ENCODE measurements around the gene CORO6.
A peak's percentile ranks its signal among the peaks of the same experiment; 100 is the strongest.

Gene CORO6

GRCh38 chr17:29640413-29640812 lies 17.7 kb upstream of the CORO6 start:
- H3K27me3 ChIP-seq (ENCODE audit: control insufficient read depth in 1 of 2, insufficient read depth in 2 of 2, low read length in 2 of 2), result no peaks in the 10 kb centered on the region
- H3K36me3 ChIP-seq (ENCODE audit: control insufficient read depth in 1 of 2, insufficient read depth in 2 of 2, low read length in 2 of 2), result peaks cover 16 to 23% of the 10 kb centered on the region in 2 donors
- no peak overlapping the region for H3K27ac ChIP-seq (ENCODE audit: low read depth, low read length)
- H3K4me3 ChIP-seq (ENCODE audit: low read depth in 1 of 2, low read length in 2 of 2), result no peak overlapping the region
- no peaks in the 10 kb centered on the region for H3K9me3 ChIP-seq (ENCODE audit: control insufficient read depth in 1 of 2, low read length in 2 of 2)
- H3K4me1 ChIP-seq (ENCODE audit: control insufficient read depth in 1 of 2, insufficient read depth in 2 of 2, low read length in 2 of 2), result peaks cover 14 to 22% of the 10 kb centered on the region in 2 donors
- H3K9ac ChIP-seq (ENCODE audit: low read depth in 1 of 2, low read length in 2 of 2), result no peak overlapping the region

DNA sequence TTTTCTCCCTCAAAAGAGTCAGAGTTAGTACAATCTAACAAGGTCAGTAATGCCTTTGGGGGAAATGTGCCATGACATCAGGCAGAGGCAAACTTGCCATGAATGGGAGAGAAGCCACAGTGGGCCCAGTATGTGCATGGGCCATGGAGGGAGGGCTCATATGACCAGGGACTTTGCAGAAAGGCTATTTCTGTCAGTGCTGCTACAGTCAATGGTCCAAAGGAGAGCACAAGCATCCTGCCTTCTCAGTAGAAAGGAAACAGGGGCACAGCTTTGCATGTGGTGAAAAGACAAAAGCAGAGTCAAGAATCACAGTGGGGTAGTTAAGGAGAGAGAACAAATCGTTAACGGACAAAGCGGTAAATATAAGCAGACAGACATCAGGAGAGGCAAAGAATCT lies 11.2 kb upstream of the CORO6 start:
- Histone ChIP-seq H3K36me3 (ENCODE audit: control insufficient read depth in 1 of 2, insufficient read depth in 2 of 2, low read length in 2 of 2) (peaks cover 25 to 65% of the 10 kb centered on the region in 2 donors), H3K9ac (ENCODE audit: low read depth in 1 of 2, low read length in 2 of 2) (no peak overlapping the region), H3K27me3 (ENCODE audit: control insufficient read depth in 1 of 2, insufficient read depth in 2 of 2, low read length in 2 of 2) (no peaks in the 10 kb centered on the region), H3K4me3 (ENCODE audit: low read depth in 1 of 2, low read length in 2 of 2) (no peak overlapping the region), H3K27ac (ENCODE audit: low read depth, low read length) (no peak overlapping the region), H3K9me3 (ENCODE audit: control insufficient read depth in 1 of 2, low read length in 2 of 2) (no peaks in the 10 kb centered on the region), H3K4me1 (ENCODE audit: control insufficient read depth in 1 of 2, insufficient read depth in 2 of 2, low read length in 2 of 2) (no peaks in the 10 kb centered on the region)

DNA sequence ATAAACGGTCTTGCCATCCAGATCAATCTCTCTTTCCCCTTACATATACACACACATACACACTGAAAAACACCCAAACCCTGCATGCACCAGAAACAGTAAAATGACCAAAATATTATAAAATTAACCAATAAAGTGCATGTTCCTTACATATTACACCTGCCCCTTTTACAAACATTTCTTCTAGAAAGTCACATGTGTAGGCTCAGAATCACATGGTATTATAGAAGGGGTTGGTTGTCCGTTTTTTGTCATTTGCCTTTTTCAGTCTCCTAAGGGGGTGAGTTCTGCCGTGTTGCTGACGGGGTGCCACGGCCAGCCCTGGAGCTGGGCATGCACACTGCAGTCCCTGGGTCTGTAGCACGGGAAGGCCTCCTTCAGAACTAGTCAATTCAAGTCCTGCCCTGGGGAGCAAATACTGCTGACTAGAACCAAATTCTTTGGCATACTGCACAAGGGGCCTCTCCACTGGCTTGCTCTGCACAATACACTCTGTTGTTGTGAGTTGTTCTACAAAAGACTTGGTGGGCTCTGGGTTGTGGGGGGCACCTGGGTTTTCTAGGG lies 8.0 kb upstream of the CORO6 start:
- Histone ChIP-seq H3K4me1 (ENCODE audit: control insufficient read depth in 1 of 2, insufficient read depth in 2 of 2, low read length in 2 of 2) (no peaks in the 10 kb centered on the region), H3K9me3 (ENCODE audit: control insufficient read depth in 1 of 2, low read length in 2 of 2) (no peaks in the 10 kb centered on the region), H3K27me3 (ENCODE audit: control insufficient read depth in 1 of 2, insufficient read depth in 2 of 2, low read length in 2 of 2) (no peaks in the 10 kb centered on the region), H3K27ac (ENCODE audit: low read depth, low read length) (no peak overlapping the region), H3K4me3 (ENCODE audit: low read depth in 1 of 2, low read length in 2 of 2) (no peak overlapping the region), H3K36me3 (ENCODE audit: control insufficient read depth in 1 of 2, insufficient read depth in 2 of 2, low read length in 2 of 2) (peaks cover 15 to 62% of the 10 kb centered on the region in 2 donors), H3K9ac (ENCODE audit: low read depth in 1 of 2, low read length in 2 of 2) (no peak overlapping the region)

DNA sequence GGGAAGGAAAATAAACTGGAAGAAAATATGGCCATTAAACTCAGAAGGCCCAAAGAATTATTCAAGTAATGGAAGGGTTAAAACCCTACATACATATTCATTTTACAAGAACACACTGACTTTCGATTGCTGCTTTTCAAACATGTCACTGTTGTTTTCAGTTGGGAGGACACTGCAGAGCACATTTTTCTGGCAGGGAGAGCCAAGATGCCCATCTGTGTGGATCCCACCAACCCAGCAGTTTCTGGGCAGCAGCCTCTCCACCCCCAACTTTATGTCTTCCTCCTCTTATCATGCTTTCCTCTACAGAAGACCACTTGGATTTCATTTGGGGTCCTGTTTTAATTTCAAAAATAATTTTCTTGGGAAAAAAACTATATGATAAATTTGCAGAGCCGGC lies 7.1 kb upstream of the CORO6 start:
- no peak overlapping the region for H3K4me3 ChIP-seq (ENCODE audit: low read depth in 1 of 2, low read length in 2 of 2)
- no peaks in the 10 kb centered on the region for H3K4me1 ChIP-seq (ENCODE audit: control insufficient read depth in 1 of 2, insufficient read depth in 2 of 2, low read length in 2 of 2)
- H3K36me3 ChIP-seq (ENCODE audit: control insufficient read depth in 1 of 2, insufficient read depth in 2 of 2, low read length in 2 of 2), result peaks cover 12 to 54% of the 10 kb centered on the region in 2 donors
- H3K27ac ChIP-seq (ENCODE audit: low read depth, low read length), result no peak overlapping the region
- no peak overlapping the region for H3K9ac ChIP-seq (ENCODE audit: low read depth in 1 of 2, low read length in 2 of 2)
- no peaks in the 10 kb centered on the region for H3K9me3 ChIP-seq (ENCODE audit: control insufficient read depth in 1 of 2, low read length in 2 of 2)
- no peaks in the 10 kb centered on the region for H3K27me3 ChIP-seq (ENCODE audit: control insufficient read depth in 1 of 2, insufficient read depth in 2 of 2, low read length in 2 of 2)

DNA sequence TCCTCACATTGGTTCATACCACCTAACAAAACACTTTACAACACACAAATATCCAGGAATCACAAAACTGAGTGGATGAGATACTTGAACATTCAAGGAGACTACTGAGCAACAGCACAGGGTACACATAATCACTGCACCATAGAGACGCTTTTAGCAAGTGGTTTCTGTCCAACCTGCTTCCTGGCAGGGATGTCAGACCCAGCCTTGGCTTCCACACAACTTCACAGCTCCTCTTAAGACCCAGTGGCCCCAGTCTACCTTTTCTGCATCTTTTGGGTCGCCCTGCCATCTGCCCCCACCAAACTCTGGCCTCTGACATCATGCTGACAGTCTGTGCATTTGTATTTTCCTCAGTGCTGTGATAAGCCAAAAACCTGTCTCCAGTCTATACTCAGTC lies 5.9 kb upstream of the CORO6 start:
- no peaks in the 10 kb centered on the region for H3K27me3 ChIP-seq (ENCODE audit: control insufficient read depth in 1 of 2, insufficient read depth in 2 of 2, low read length in 2 of 2)
- H3K27ac ChIP-seq (ENCODE audit: low read depth, low read length), result no peak overlapping the region
- H3K4me3 ChIP-seq (ENCODE audit: low read depth in 1 of 2, low read length in 2 of 2), result no peak overlapping the region
- peaks cover 12 to 45% of the 10 kb centered on the region in 2 donors for H3K36me3 ChIP-seq (ENCODE audit: control insufficient read depth in 1 of 2, insufficient read depth in 2 of 2, low read length in 2 of 2)
- H3K9ac ChIP-seq (ENCODE audit: low read depth in 1 of 2, low read length in 2 of 2), result no peak overlapping the region
- no peaks in the 10 kb centered on the region for H3K9me3 ChIP-seq (ENCODE audit: control insufficient read depth in 1 of 2, low read length in 2 of 2)
- H3K4me1 ChIP-seq (ENCODE audit: control insufficient read depth in 1 of 2, insufficient read depth in 2 of 2, low read length in 2 of 2), result no peaks in the 10 kb centered on the region

DNA sequence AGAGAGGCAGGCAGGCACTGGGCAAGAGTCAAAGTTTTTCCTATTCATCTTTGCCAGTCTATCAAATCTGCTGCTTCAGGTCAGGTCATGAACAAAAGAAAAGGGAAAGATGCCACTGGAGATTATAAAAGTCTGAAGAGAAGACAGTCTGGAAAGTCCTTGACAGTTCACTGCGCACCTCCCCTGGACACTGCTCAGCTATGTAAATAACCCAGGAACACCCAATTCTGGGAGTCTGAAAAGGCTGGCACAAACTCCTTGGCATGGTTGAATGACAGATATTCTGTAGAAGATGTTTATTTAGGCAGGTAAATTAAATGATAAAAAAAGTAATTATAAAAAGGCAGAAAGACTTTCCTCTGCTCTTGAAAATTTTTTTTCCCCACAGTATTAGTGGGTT lies 5.2 kb upstream of the CORO6 start:
- Histone ChIP-seq H3K27me3 (ENCODE audit: control insufficient read depth in 1 of 2, insufficient read depth in 2 of 2, low read length in 2 of 2) (no peaks in the 10 kb centered on the region), H3K27ac (ENCODE audit: low read depth, low read length) (no peak overlapping the region), H3K4me1 (ENCODE audit: control insufficient read depth in 1 of 2, insufficient read depth in 2 of 2, low read length in 2 of 2) (peaks cover 3% of the 10 kb centered on the region in 2 donors), H3K9me3 (ENCODE audit: control insufficient read depth in 1 of 2, low read length in 2 of 2) (no peaks in the 10 kb centered on the region), H3K4me3 (ENCODE audit: low read depth in 1 of 2, low read length in 2 of 2) (no peak overlapping the region), H3K36me3 (ENCODE audit: control insufficient read depth in 1 of 2, insufficient read depth in 2 of 2, low read length in 2 of 2) (peaks cover 12 to 43% of the 10 kb centered on the region in 2 donors), H3K9ac (ENCODE audit: low read depth in 1 of 2, low read length in 2 of 2) (no peak overlapping the region)

GRCh38 chr17:29625037-29625750 lies 2.5 kb upstream of the CORO6 start:
- Histone ChIP-seq H3K27me3 (ENCODE audit: control insufficient read depth in 1 of 2, insufficient read depth in 2 of 2, low read length in 2 of 2) (no peaks in the 10 kb centered on the region), H3K4me1 (ENCODE audit: control insufficient read depth in 1 of 2, insufficient read depth in 2 of 2, low read length in 2 of 2) (peaks cover 9% of the 10 kb centered on the region in 2 donors), H3K27ac (ENCODE audit: low read depth, low read length) (no peak overlapping the region), H3K9ac (ENCODE audit: low read depth in 1 of 2, low read length in 2 of 2) (no peak overlapping the region), H3K9me3 (ENCODE audit: control insufficient read depth in 1 of 2, low read length in 2 of 2) (no peaks in the 10 kb centered on the region), H3K36me3 (ENCODE audit: control insufficient read depth in 1 of 2, insufficient read depth in 2 of 2, low read length in 2 of 2) (peaks cover 0 to 16% of the 10 kb centered on the region in 2 donors), H3K4me3 (ENCODE audit: low read depth in 1 of 2, low read length in 2 of 2) (no peak overlapping the region)

- H3K27ac ChIP-seq (ENCODE audit: low read depth, low read length), result no peak overlapping the region
- peaks cover 2 to 5% of the 10 kb centered on the region in 2 donors for H3K27me3 ChIP-seq (ENCODE audit: control insufficient read depth in 1 of 2, insufficient read depth in 2 of 2, low read length in 2 of 2)
- no peak overlapping the region for H3K9ac ChIP-seq (ENCODE audit: low read depth in 1 of 2, low read length in 2 of 2)
- H3K4me1 ChIP-seq (ENCODE audit: control insufficient read depth in 1 of 2, insufficient read depth in 2 of 2, low read length in 2 of 2), result peaks cover 9% of the 10 kb centered on the region in 2 donors
- no peak overlapping the region for H3K4me3 ChIP-seq (ENCODE audit: low read depth in 1 of 2, low read length in 2 of 2)
- peaks cover 0 to 10% of the 10 kb centered on the region in 2 donors for H3K36me3 ChIP-seq (ENCODE audit: control insufficient read depth in 1 of 2, insufficient read depth in 2 of 2, low read length in 2 of 2)
- no peaks in the 10 kb centered on the region for H3K9me3 ChIP-seq (ENCODE audit: control insufficient read depth in 1 of 2, low read length in 2 of 2)
Measured at GRCh38 chr17:29624586-29624985, 1.9 kb upstream of the CORO6 start.

DNA sequence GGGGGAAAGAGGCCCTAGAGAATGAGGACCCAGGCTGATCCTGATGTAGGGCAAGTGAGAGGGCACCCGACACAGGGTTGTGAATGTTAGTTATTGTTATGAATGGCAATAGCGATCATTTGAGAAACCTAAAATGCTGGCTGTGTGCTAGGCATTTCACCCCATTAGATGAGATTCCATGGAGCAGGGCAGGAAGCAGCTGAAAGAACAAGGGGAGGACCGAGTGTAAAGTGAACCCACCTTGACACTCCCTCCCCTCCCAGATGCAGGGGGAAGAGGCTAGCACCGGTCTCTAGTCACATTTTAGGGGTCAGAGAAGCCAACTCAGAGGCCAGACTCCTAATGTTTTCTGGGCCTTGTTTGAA lies 553 bp upstream of the CORO6 start:
- Histone ChIP-seq H3K27me3 (ENCODE audit: control insufficient read depth in 1 of 2, insufficient read depth in 2 of 2, low read length in 2 of 2) (peaks cover 6 to 13% of the 10 kb centered on the region in 2 donors), H3K9ac (ENCODE audit: low read depth in 1 of 2, low read length in 2 of 2) (peak overlapping the region in 1 of 2 donors; percentile 47), H3K4me3 (ENCODE audit: low read depth in 1 of 2, low read length in 2 of 2) (peak overlapping the region; percentile 66), H3K4me1 (ENCODE audit: control insufficient read depth in 1 of 2, insufficient read depth in 2 of 2, low read length in 2 of 2) (peaks cover 9 to 10% of the 10 kb centered on the region in 2 donors), H3K9me3 (ENCODE audit: control insufficient read depth in 1 of 2, low read length in 2 of 2) (no peaks in the 10 kb centered on the region), H3K27ac (ENCODE audit: low read depth, low read length) (no peak overlapping the region), H3K36me3 (ENCODE audit: control insufficient read depth in 1 of 2, insufficient read depth in 2 of 2, low read length in 2 of 2) (peaks cover 0 to 5% of the 10 kb centered on the region in 2 donors)

GRCh38 chr17:29621751-29622194 lies 939 bp downstream of the CORO6 start:
- H3K9ac ChIP-seq (ENCODE audit: low read depth in 1 of 2, low read length in 2 of 2), result no peak overlapping the region
- no peaks in the 10 kb centered on the region for H3K9me3 ChIP-seq (ENCODE audit: control insufficient read depth in 1 of 2, low read length in 2 of 2)
- peaks cover 6 to 18% of the 10 kb centered on the region in 2 donors for H3K27me3 ChIP-seq (ENCODE audit: control insufficient read depth in 1 of 2, insufficient read depth in 2 of 2, low read length in 2 of 2)
- peaks cover 0 to 3% of the 10 kb centered on the region in 2 donors for H3K36me3 ChIP-seq (ENCODE audit: control insufficient read depth in 1 of 2, insufficient read depth in 2 of 2, low read length in 2 of 2)
- peak overlapping the region; percentile 66 for H3K4me3 ChIP-seq (ENCODE audit: low read depth in 1 of 2, low read length in 2 of 2)
- no peak overlapping the region for H3K27ac ChIP-seq (ENCODE audit: low read depth, low read length)
- H3K4me1 ChIP-seq (ENCODE audit: control insufficient read depth in 1 of 2, insufficient read depth in 2 of 2, low read length in 2 of 2), result peaks cover 22 to 23% of the 10 kb centered on the region in 2 donors

All from duodenal mucosa (tissue), 2 donors.